GM12892 (cell line): ENCODE measurements around the gene MISP.

Experiments used
- POLR2A ChIP-seq: IDR thresholded peaks from 2 replicates; pipeline ENCODE4 v1.6.1; 2011; ENCODE audit warnings: low read depth, low read length, control low read depth
- POLR2AphosphoS5 ChIP-seq: IDR thresholded peaks from 2 replicates; pipeline ENCODE4 v1.6.1; 2011; ENCODE audit warnings: low read depth, low read length, control low read depth
- TAF1 ChIP-seq: IDR thresholded peaks from 2 replicates; pipeline ENCODE4 v1.6.1; 2011; ENCODE audit warnings: low read depth, mild to moderate bottlenecking, control low read depth, low read length, borderline replicate concordance

GRCh38 chr19:748274-748598, 2.7 kb upstream of the MISP start:
- TF ChIP-seq POLR2AphosphoS5 (no peak), POLR2A (no peak), TAF1 (no peak)
